Activated naive CD8-positive, alpha-beta T cell treated with anti-CD3 and anti-CD28 coated beads, Interleukin-2, amount 50 U/mL, for 16 hours (primary cell): ENCODE measurements around the gene TOMM40.
"Not testable (repeated sequence)": the region's sequence is repeated elsewhere in the genome, so short reads cannot be mapped to it uniquely, and the experiment has no call there.

Experiments
- DNase-seq: peaks from one replicate; pipeline ENCODE4 v3.0.0-alpha.2; 2020; ENCODE audit warnings: low read depth, low spot score

TOMM40 gene

GRCh38 chr19:44871809-44872208 lies 19.2 kb upstream of the TOMM40 start:
- DNase-seq = no peak

GRCh38 chr19:44872661-44873060 lies 18.4 kb upstream of the TOMM40 start:
- no peak for DNase-seq

- no peak for DNase-seq
Measured at GRCh38 chr19:44874317-44874716, 16.7 kb upstream of the TOMM40 start.

- DNase-seq = no peak
Measured at GRCh38 chr19:44875666-44876451, 15.2 kb upstream of the TOMM40 start.

GRCh38 chr19:44876930-44877535 lies 14.0 kb upstream of the TOMM40 start:
- DNase-seq = no peak

GRCh38 chr19:44878120-44878865 lies 12.8 kb upstream of the TOMM40 start:
- no peak for DNase-seq

- DNase-seq = no peak
Measured at GRCh38 chr19:44879309-44880065, 11.6 kb upstream of the TOMM40 start.

GRCh38 chr19:44882063-44882462 lies 9.0 kb upstream of the TOMM40 start:
- DNase-seq = no peak

- not testable (repeated sequence) for DNase-seq
Measured at GRCh38 chr19:44882619-44883397, 8.2 kb upstream of the TOMM40 start.

- DNase-seq = no peak
Measured at GRCh38 chr19:44883922-44884321, 7.1 kb upstream of the TOMM40 start.

- DNase-seq = no peak
Measured at GRCh38 chr19:44884566-44884965, 6.5 kb upstream of the TOMM40 start.

- DNase-seq = no peak
Measured at GRCh38 chr19:44886141-44886540, 4.9 kb upstream of the TOMM40 start.

- no peak for DNase-seq
Measured at GRCh38 chr19:44887648-44888047, 3.4 kb upstream of the TOMM40 start.

- DNase-seq = not testable (repeated sequence)
Measured at GRCh38 chr19:44888335-44888734, 2.7 kb upstream of the TOMM40 start.

- DNase-seq = no peak
Measured at GRCh38 chr19:44889830-44890365, 1.2 kb upstream of the TOMM40 start.

GRCh38 chr19:44890366-44891015 lies 563 bp upstream of the TOMM40 start:
- peak; percentile 100 for DNase-seq

- DNase-seq = no peak
Measured at GRCh38 chr19:44892932-44893331, 1.9 kb downstream of the TOMM40 start.

- DNase-seq = no peak
Measured at GRCh38 chr19:44893332-44894051, 2.4 kb downstream of the TOMM40 start.

- no peak for DNase-seq
Measured at GRCh38 chr19:44894052-44894400, 3.0 kb downstream of the TOMM40 start.

GRCh38 chr19:44894946-44895345 lies 3.9 kb downstream of the TOMM40 start:
- no peak for DNase-seq
